ENCODE results near the gene UMPS.
"Not testable (repeated sequence)": the region's sequence is repeated elsewhere in the genome, so short reads cannot be mapped to it uniquely, and the experiment has no call there.

Gene UMPS

GRCh38 chr3:124707223-124707622, 23.0 kb upstream of the UMPS start:
- DNase-seq (ENCODE audit: low read depth in 2 of 2) = not testable (repeated sequence)

GRCh38 chr3:124707656-124708062, 22.6 kb upstream of the UMPS start:
- DNase-seq (ENCODE audit: low read depth in 2 of 2) = no peak

GRCh38 chr3:124714223-124714853, 15.9 kb upstream of the UMPS start:
- no peak for DNase-seq (ENCODE audit: low read depth in 2 of 2)

- DNase-seq (ENCODE audit: low read depth in 2 of 2) = no peak
Observed at GRCh38 chr3:124722589-124722988, 7.7 kb upstream of the UMPS start.

DNA sequence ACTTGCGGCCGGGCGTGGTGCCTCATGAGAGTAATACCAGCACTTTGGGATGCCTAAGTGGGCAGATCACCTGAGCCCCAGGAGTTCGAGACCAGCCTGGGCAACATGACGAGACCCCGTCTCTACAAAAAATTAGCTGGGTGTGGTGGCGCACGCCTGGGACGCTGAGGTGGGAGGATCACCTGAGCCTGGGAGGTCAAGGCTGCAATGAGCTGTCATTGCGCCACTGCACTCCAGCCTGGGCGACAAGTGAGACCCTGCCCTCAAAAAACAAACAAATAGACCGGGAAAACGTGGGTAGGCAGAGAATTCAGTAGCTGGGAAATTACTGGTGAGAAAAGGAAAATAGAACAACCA, 667 bp downstream of the UMPS start:
- no peak for DNase-seq (ENCODE audit: low read depth in 2 of 2)

GRCh38 chr3:124731760-124732159, 1.5 kb downstream of the UMPS start:
- DNase-seq (ENCODE audit: low read depth in 2 of 2) = no peak

GRCh38 chr3:124741027-124741426, 10.8 kb downstream of the UMPS start:
- no peak for DNase-seq (ENCODE audit: low read depth in 2 of 2)

- no peak for DNase-seq (ENCODE audit: low read depth in 2 of 2)
Observed at GRCh38 chr3:124745756-124746155, 15.5 kb downstream of the UMPS start.

DNA sequence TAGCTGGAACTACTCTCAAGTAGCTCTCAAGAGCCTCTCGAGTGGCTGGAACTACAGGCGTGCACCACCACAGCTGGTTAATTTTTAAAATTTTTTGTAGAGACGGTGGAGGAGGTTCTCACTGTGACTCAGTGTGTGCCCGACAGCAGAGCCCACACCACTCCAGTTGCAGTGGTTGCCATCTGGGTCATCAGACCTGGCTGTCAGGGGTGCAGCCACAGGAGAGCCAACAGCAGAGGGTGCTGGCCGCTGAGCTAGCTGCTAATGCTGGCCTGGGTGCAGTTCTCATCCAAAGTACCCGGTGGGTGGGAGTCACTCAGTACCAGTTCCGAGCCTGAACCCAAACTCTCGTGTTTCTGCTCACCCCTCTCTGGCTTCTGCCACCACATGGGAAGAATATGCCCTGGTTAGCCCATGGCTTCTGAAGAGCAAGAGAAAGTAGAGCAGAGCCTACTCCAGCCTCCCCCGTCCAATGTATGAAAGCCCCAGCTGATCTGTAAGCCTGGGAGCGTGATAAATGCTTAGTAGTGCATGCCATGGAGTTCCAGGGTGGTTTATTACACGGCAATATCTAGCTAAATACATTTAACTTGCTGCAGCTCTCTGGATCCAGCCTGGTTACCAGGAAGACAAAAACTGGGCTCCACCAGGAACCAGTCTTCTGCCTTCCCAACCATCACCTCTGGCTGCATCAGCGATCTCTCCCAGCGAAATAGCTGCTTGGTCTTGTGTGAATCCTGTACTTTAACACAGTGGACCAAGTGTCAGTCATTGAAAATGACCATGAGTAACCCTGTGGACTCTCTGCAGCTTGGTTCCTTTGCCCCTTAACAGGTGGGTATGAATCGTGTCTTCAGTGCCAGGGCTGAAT, 17.1 kb downstream of the UMPS start:
- no peak for DNase-seq (ENCODE audit: low read depth in 2 of 2)

GRCh38 chr3:124748560-124749198, 18.4 kb downstream of the UMPS start:
- DNase-seq (ENCODE audit: low read depth in 2 of 2) = no peak

DNA sequence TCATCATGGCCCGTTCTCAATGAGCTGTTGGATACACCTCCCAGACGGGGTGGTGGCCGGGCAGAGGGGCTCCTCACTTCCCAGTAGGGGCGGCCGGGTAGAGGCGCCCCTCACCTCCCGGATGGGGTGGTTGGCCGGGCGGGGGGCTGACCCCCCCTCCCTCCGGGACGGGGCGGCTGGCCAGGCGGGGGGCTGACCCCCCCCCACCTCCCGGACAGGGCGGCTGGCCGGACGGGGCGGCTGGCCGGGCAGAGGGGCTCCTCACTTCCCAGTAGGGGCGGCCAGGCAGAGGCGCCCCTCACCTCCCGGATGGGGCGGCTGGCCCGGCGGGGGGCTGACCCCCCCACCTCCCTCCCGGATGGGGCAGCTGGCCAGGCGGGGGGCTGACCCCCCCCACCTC, 19.6 kb downstream of the UMPS start:
- not testable (repeated sequence) for DNase-seq (ENCODE audit: low read depth in 2 of 2)

- DNase-seq (ENCODE audit: low read depth in 2 of 2) = no peak
Observed at GRCh38 chr3:124751501-124751900, 21.2 kb downstream of the UMPS start.

DNA sequence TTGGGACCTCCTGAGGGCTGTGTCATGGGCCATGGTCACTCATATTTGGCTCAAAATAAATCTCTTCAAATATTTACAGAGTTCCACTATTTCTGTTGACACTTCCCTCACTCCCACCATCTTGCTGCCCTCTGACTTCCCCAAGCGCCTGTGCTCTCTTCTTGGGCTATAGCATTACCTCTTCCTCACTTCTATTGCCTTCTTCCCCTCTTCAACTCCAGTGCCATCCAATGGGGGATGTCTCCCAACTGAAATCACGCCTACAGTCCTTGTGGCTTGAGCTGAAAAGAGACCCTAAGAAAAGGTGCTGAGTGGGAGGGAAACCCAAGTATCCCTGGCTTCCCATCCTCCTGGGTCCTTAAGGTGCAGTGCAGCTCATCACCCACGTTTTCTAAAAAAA, 21.8 kb downstream of the UMPS start:
- DNase-seq (ENCODE audit: low read depth in 2 of 2) = no peak

GRCh38 chr3:124757926-124758325, 27.7 kb downstream of the UMPS start:
- not testable (repeated sequence) for DNase-seq (ENCODE audit: low read depth in 2 of 2)

- no peak for DNase-seq (ENCODE audit: low read depth in 2 of 2)
Observed at GRCh38 chr3:124758851-124759635, 28.8 kb downstream of the UMPS start.

DNA sequence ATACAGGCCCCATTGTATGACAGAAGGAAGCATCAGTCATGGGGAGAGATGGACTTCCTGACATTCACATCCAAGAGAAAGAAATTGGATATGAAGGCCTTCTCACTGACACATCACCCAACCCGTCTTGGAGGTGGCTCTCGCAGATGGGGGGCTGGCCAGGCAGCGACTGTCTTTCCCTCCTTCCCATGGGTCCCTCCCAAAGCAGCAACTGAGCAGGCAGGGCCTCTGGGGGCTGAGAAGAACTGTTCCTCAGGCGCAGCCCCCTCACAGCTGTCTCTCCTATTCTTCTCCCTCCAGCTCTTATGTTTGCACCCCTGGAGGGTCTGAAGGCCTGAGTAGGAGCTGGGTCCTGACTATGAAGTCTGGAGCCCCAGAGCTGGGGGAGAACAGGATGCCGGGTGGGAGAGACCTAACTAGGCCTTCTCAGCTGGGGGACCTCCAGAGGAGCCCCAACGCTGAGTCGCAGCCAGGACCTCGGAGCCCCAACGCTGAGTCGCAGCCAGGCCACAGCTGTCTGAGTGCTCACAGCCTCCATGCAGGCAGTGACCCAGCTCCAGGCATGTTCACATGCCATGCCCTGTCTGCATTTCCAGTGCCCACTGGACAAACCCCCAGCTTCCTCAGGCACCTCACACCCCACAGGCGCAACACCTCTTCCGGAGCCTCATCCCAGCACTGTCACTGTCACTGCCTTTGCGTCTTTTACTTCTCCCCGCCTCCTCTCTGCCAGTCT, 29.6 kb downstream of the UMPS start:
- no peak for DNase-seq (ENCODE audit: low read depth in 2 of 2)

DNA sequence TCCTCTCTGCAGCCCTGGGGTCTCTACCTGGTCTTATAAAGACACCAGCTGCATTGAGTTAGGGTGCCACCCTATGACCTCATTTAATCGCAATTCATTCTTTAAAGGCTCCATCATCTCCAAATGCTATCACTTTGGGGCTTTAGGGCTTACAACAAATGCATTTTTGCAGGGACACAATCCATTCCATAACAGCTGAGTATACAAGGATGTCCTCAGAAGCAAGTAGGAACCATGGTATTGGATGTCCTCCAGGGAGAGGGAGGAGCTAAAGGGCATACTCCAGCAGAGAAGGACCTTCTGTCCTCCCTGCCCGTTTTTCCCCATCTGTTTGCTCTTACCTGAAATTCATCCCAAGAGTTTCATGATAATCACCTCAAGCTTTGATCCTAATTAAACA, 30.3 kb downstream of the UMPS start:
- no peak for DNase-seq (ENCODE audit: low read depth in 2 of 2)

GRCh38 chr3:124761250-124761796, 31.1 kb downstream of the UMPS start:
- peak; percentile 31 to 51 for DNase-seq (ENCODE audit: low read depth in 2 of 2)

- DNase-seq (ENCODE audit: low read depth in 2 of 2) = no peak
Observed at GRCh38 chr3:124761935-124762660, 31.8 kb downstream of the UMPS start.

DNA sequence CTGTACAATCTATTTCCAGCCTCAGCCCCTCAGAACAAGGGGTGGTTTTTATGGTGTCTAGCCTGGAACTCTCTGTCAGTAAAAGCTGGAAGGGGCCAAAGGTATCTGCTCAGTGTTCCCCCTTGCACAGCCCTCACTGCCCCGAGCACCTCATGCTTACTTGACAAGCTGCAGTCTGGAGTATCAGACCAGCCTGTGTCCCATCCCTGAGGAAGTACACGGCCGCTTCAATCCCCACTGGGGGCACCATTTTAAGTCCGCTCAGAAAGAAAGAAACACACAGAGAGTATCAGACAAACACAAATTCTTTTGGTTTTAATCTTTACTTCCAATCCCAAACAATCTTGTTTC, 32.4 kb downstream of the UMPS start:
- no peak for DNase-seq (ENCODE audit: low read depth in 2 of 2)

DNA sequence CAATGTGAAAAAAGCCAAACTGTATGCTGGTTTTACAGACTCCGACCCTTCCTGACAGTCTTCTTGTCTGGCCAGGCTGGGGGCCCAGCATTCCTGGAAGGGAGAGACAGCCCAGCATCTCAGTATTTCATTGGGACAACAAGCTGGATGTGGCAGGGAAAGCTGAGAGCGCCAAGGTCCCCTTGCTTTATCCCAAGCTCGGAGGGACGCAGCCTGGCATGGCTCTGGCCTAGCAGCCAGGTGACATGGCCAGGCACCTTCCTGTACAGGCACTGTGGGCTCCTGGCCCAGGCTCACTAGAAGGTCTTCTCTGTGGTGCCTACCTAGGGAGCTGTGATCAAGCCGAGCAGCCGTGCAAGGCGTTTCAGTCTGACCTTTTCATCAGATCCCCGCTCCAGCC, 33.0 kb downstream of the UMPS start:
- DNase-seq (ENCODE audit: low read depth in 2 of 2) = no peak
